HepG2 (cell line): ENCODE data around the gene MEGF11. TPM values are rescaled to one million over a fixed set of nuclear protein-coding genes. Genes with fewer than 3 reads are reported as not detected.
"Not testable (repeated sequence)": the region's sequence is repeated elsewhere in the genome, so short reads cannot be mapped to it uniquely, and the experiment has no call there.

ENCODE experiments used
- ATAC-seq: fragments of 200-7000 bp; cut with Tn5 transposase; 3 replicates; pipeline ENCODE4 v1.9.1; 2020; ENCODE audit warnings: mild to moderate bottlenecking, moderate library complexity
- BruUV-seq: library from RNA; stranded (reverse); fragments of 400-500 nt; replicated peaks from 2 replicates; lab custom pipeline; 2021; lab: Mats Ljungman, UMichigan
- CTCF ChIA-PET: fragments of 300-600 bp; formaldehyde crosslinking; extraction: SDS; loops from one replicate; lab custom pipeline; 2021; ENCODE audit warnings: low total read pairs, inconsistent platforms, low intra/inter-chr PET ratio; lab: Yijun Ruan, JAX
- POLR2A ChIA-PET: fragments of 350-600 bp; sonication (Branson Sonifier 250); formaldehyde crosslinking; loops from one replicate; lab custom pipeline; 2020; ENCODE audit warnings: antibody characterized with exemption, inconsistent platforms; lab: Yijun Ruan, JAX
- DNase-seq: peaks from one replicate; pipeline ENCODE4 v3.0.0-alpha.2; 2015; ENCODE audit warnings: low spot score
- FAIRE-seq: peaks from 3 replicates; lab custom pipeline; 2011; peaks lifted over from hg19 to GRCh38; lab: Jason Lieb, UNC
- H2AFZ ChIP-seq: one replicate; pipeline ENCODE4 v1.6.1; 2011; ENCODE audit warnings: low read length, inconsistent platforms
- H3K27ac ChIP-seq: fragments of 300-600 bp; 3 replicates; pipeline ENCODE4 v1.8.0; 2011; ENCODE audit warnings: mixed run types, mild to moderate bottlenecking, mixed read lengths, low read length, inconsistent platforms; ENCODE audit not compliant: insufficient read depth; ENCODE audit errors: extremely low read length
- H3K27me3 ChIP-seq, 2 experiments: fragments of 200-600 bp in 1 of 2; 2 replicates in 1 of 2; 3 replicates in 1 of 2; pipeline versions ENCODE4 v1.6.0 to v1.8.0; 2011; ENCODE audit warnings: low read length in 2 of 2, mild to moderate bottlenecking in 2 of 2, moderate library complexity in 2 of 2, inconsistent platforms in 1 of 2; ENCODE audit not compliant: insufficient read depth in 2 of 2, control insufficient read depth in 1 of 2
- H3K36me3 ChIP-seq, 2 experiments: fragments of 200-600 bp in 1 of 2; replicated peaks in 1 of 2; 2 replicates in 1 of 2; 3 replicates in 1 of 2; pipeline versions ENCODE4 v1.5.1 to v1.8.0; 2011; ENCODE audit warnings: low read length in 2 of 2, inconsistent platforms in 1 of 2; ENCODE audit not compliant: insufficient read depth in 2 of 2, control insufficient read depth in 1 of 2
- H3K4me1 ChIP-seq: 2 replicates; pipeline ENCODE4 v1.5.1; 2012; ENCODE audit warnings: low read length, inconsistent platforms; ENCODE audit not compliant: insufficient read depth
- H3K4me2 ChIP-seq: 2 replicates; pipeline ENCODE4 v1.6.0; 2011; ENCODE audit warnings: low read depth, low read length, inconsistent platforms
- H3K4me3 ChIP-seq, 3 experiments: fragments of 200-600 bp in 1 of 3; sonication (generic), shearing (Covaris generic) in 1 of 3; replicated peaks in 1 of 3; 2 replicates each; pipeline ENCODE4 v1.5.1; 2011 to 2016; ENCODE audit warnings: low read length in 3 of 3, inconsistent platforms in 2 of 3, low read depth in 2 of 3, mild to moderate bottlenecking in 2 of 3, control low read depth in 1 of 3, mixed read lengths in 1 of 3; ENCODE audit not compliant: insufficient read depth in 1 of 3
- H3K79me2 ChIP-seq: one replicate; pipeline ENCODE4 v1.6.1; 2011; ENCODE audit warnings: low read length, inconsistent platforms; ENCODE audit not compliant: insufficient read depth
- H3K9ac ChIP-seq: 2 replicates; pipeline ENCODE4 v1.6.0; 2011; ENCODE audit warnings: mild to moderate bottlenecking, low read depth, low read length, inconsistent platforms; ENCODE audit not compliant: insufficient read depth
- H3K9me3 ChIP-seq: 2 replicates; pipeline ENCODE4 v1.5.1; 2012; ENCODE audit warnings: mild to moderate bottlenecking, low read length
- H4K20me1 ChIP-seq: 2 replicates; pipeline ENCODE4 v1.6.0; 2011; ENCODE audit warnings: inconsistent platforms, mild to moderate bottlenecking, low read length, moderate library complexity; ENCODE audit not compliant: insufficient read depth
- CBX2 ChIP-seq, 2 experiments: fragments of 200-600 bp in 1 of 2; sonication (generic); formaldehyde crosslinking in 1 of 2; IDR thresholded peaks; 2 replicates each; pipeline versions ENCODE4 v1.7.0 to v1.8.1; 2018 to 2022; ENCODE audit warnings: low read depth in 2 of 2, low read length in 1 of 2, mild to moderate bottlenecking in 1 of 2, missing genetic modification reagents in 1 of 2
- PAX8 ChIP-seq: sonication (generic); formaldehyde crosslinking; IDR thresholded peaks from 2 replicates; pipeline ENCODE4 v1.8.0; 2022; ENCODE audit warnings: mild to moderate bottlenecking, missing genetic modification reagents, borderline replicate concordance
- PRDM15 ChIP-seq: sonication (generic); formaldehyde crosslinking; IDR thresholded peaks from 2 replicates; pipeline ENCODE4 v1.4.0; 2020; ENCODE audit warnings: missing genetic modification reagents
- SMAD1 ChIP-seq: sonication (generic); formaldehyde crosslinking; IDR thresholded peaks from 2 replicates; pipeline ENCODE4 v1.4.0; 2020; ENCODE audit warnings: missing genetic modification reagents, low read depth, mild to moderate bottlenecking, borderline replicate concordance
- XRCC5 ChIP-seq: fragments of 200-400 bp; formaldehyde crosslinking; optimal IDR thresholded peaks from 2 replicates; pipeline ENCODE3; 2017; ENCODE audit warnings: mild to moderate bottlenecking, low read length
- WGBS: methylation state at CpG from one replicate; pipeline ENCODE4 v1.1.6; 2017; ENCODE audit warnings: low lambda C conversion rate; 5-methylcytosine and 5-hydroxymethylcytosine counted together
- in situ Hi-C: cut with HindIII; loops from 2 replicates; pipeline ENCODE4 v1.10.0; 2017; ENCODE audit warnings: low pct_unique_long_range_greater_than_20kb; ENCODE audit not compliant: extremely low pct_ligation_motif_present
- intact Hi-C: fragments of 100-400 bp; cut with micrococcal nuclease; formaldehyde crosslinking; loops from one replicate; pipeline ENCODE4 v1.10.0; 2022; ENCODE audit not compliant: unreplicated experiment
- polyA plus RNA-seq, 8 experiments: library from polyadenylated mRNA; depleted of rRNA in 3 of 8; stranded (reverse) in 7 of 8; unstranded in 1 of 8; fragments of >200 nt; fragmentation: Illumina TruSeq in 4 of 8; extraction: Trizol in 4 of 8; gene quantifications; 2 replicates each; pipeline versions ENCODE4 v1.2.1 to v1.2.3, GENCODE V29; 2011 to 2016; ENCODE audit warnings: low read depth in 4 of 8, missing spikeins in 1 of 8, mixed read lengths in 1 of 8; ENCODE audit not compliant: insufficient read depth in 1 of 8
- total RNA-seq, 5 experiments: library from RNA; depleted of rRNA; stranded (reverse); fragments of >200 nt; fragmentation: Illumina TruSeq; extraction: Trizol; gene quantifications; 2 replicates each; pipeline ENCODE4 v1.2.3, GENCODE V29; 2016; ENCODE audit warnings: low read depth in 1 of 5
- TF ChIP-seq, protein P1 (sequence below): sonication (generic); formaldehyde crosslinking; IDR thresholded peaks from 2 replicates; pipeline ENCODE4 v1.5.0; 2020; ENCODE audit warnings: mild to moderate bottlenecking, missing genetic modification reagents

The MEGF11 gene
- total and polyA plus RNA-seq, 2 of the 13 experiments (the other 11 are each of a cell fraction or from before 2014, with no cell fraction given), result not detected

DNA sequence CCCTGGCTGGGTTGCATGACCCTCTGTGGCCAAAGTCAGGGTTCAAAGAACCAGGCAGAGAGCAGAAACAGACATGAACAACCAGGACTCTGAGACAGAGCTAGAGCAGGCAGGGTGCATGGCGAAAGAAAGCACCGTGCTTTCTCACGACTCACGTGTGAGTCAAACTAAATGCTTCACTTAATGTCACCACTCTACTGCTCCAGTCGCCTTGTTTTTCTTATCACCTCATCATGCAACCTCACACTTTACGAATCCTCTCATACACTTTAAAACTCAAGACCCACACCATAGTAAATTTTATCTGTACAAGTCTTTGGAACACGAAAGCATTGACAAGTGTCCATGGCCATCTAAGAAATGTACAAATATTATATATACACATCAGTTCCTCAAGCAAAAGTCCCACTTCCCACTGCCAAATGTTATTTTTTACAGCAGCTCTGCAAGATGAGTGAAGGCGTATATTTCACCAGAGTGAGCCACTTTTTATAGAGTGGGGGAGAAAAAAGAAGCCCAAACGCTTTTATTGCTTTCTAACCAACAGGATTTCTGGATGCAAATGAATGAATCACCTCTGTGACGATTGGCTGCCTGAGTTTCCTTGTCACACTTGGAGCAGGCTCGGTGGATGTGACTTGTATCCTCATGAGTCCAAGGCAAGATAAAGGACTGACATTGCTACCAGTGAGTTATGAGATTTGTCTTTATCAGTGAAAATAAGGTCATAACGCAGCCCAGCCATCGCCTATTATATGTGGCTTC lies 16.0 kb upstream of the MEGF11 start (continued):
- TF ChIP-seq PRDM15 (CRISPR knock-in tag) (no peak), CBX2 (IDR thresholded peaks at IDR 0.05; ENCODE audit: low read depth, low read length) (no peak), CBX2 (CRISPR knock-in tag; IDR thresholded peaks at IDR 0.05; ENCODE audit: low read depth) (no peak), XRCC5 (no peak), PAX8 (CRISPR knock-in tag) (no peak), SMAD1 (CRISPR knock-in tag) (no peak)

DNA sequence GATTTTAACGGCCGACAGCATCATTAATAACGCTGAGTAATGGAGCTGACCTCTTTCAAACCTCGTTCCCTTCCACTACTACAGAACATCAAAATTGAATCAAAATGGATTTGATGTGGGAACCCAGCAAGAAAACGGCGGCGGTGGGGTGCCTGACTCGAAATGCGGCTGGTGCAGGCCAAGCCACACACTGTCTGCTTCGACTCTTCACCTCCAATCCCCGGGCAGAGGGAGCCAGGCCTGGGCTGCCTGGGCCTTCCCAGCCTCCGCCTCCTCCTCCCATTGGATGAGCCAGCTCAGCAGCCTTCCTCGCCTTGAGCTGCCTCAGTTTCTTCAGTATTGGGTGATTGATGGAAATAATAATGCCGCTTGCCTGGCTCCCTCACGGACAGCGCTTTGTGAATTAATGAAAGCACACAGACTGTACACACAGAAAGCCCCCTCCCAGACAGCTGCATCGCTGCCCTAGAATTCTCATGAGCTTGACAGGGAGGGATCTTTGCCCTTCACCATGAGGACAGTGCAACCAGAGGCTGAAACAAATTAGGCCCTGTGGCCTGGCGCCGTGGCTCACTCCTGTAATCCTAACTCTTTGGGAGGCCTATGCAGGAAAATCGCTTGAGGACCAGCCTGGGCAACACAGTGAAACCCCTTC lies 11.4 kb upstream of the MEGF11 start:
- TF ChIP-seq, protein P1, sequence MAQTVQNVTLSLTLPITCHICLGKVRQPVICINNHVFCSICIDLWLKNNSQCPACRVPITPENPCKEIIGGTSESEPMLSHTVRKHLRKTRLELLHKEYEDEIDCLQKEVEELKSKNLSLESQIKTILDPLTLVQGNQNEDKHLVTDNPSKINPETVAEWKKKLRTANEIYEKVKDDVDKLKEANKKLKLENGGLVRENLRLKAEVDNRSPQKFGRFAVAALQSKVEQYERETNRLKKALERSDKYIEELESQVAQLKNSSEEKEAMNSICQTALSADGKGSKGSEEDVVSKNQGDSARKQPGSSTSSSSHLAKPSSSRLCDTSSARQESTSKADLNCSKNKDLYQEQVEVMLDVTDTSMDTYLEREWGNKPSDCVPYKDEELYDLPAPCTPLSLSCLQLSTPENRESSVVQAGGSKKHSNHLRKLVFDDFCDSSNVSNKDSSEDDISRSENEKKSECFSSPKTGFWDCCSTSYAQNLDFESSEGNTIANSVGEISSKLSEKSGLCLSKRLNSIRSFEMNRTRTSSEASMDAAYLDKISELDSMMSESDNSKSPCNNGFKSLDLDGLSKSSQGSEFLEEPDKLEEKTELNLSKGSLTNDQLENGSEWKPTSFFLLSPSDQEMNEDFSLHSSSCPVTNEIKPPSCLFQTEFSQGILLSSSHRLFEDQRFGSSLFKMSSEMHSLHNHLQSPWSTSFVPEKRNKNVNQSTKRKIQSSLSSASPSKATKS (CRISPR knock-in tag), result no peak
- DNase-seq (no peak), ATAC-seq (no peak), FAIRE-seq (no peak)
- Histone ChIP-seq H3K4me2 (no peak overlapping the region), H2AFZ (no peak overlapping the region), H3K27me3 (peaks cover 2 to 20% of the 10 kb centered on the region in 2 experiments; a peak in 2 of 5 replicates), H3K36me3 (no peaks in the 10 kb centered on the region), H3K4me1 (no peaks in the 10 kb centered on the region), H3K9ac (no peak overlapping the region), H3K9me3 (no peaks in the 10 kb centered on the region), H3K27ac (no peak overlapping the region), H3K79me2 (no peaks in the 10 kb centered on the region), H4K20me1 (no peaks in the 10 kb centered on the region; the same call in 1 of the 2 replicates), H3K4me3 (no peak overlapping the region)
- CTCF ChIA-PET, result no interaction called here
- WGBS, result 57% methylated on average over 18 of the region's 20 CpGs
- no TSS peak for BruUV-seq
- in situ Hi-C loops (no loop called here), intact Hi-C loops (loop anchor here (5.0 kb wide), 1 partner anchor 183 kb away; no protein-coding TSS in a partner anchor)
- POLR2A ChIA-PET, result no interaction called here

GRCh38 chr15:66262837-66263236 lies 9.3 kb upstream of the MEGF11 start:
- DNase-seq, intact Hi-C loops, BruUV-seq, H3K27ac ChIP-seq, H2AFZ ChIP-seq, H3K36me3 ChIP-seq, H3K4me2 ChIP-seq, H3K4me3 ChIP-seq, FAIRE-seq, H3K9me3 ChIP-seq, H3K9ac ChIP-seq, in situ Hi-C loops, POLR2A ChIA-PET, ATAC-seq, H3K79me2 ChIP-seq, H4K20me1 ChIP-seq, H3K4me1 ChIP-seq, CTCF ChIA-PET: not testable (repeated sequence)
- peaks cover 2 to 23% of the 10 kb centered on the region in 2 experiments; a peak in 2 of 5 replicates for H3K27me3 ChIP-seq
- WGBS, result 9% methylated on average over 1 of the region's 1 CpG
